Endodermal cell (in vitro differentiated cells): ENCODE results near the gene CCDC73. TPM values are rescaled to one million over a fixed set of nuclear protein-coding genes. Genes with fewer than 3 reads are reported as not detected.

Source experiments
- DNase-seq: peaks from one replicate; pipeline ENCODE4 v3.0.0-alpha.2; 2017
- H3K27ac ChIP-seq: 2 replicates; pipeline ENCODE4 v1.5.1; 2013; ENCODE audit warnings: mild to moderate bottlenecking, low read depth, low read length, moderate library complexity
- H3K27me3 ChIP-seq: 2 replicates; pipeline ENCODE4 v1.6.1; 2013; ENCODE audit warnings: mild to moderate bottlenecking, low read length, moderate library complexity; ENCODE audit not compliant: insufficient read depth, control insufficient read depth, poor library complexity, severe bottlenecking
- H3K36me3 ChIP-seq: 2 replicates; pipeline ENCODE4 v1.7.0; 2013; ENCODE audit warnings: mild to moderate bottlenecking, low read length, moderate library complexity; ENCODE audit not compliant: control insufficient read depth, insufficient read depth
- H3K4me1 ChIP-seq: one replicate; pipeline ENCODE4 v1.7.0; 2013; ENCODE audit warnings: low read length; ENCODE audit not compliant: control insufficient read depth, insufficient read depth
- H3K4me3 ChIP-seq: 2 replicates; pipeline ENCODE4 v1.5.1; 2013; ENCODE audit warnings: mild to moderate bottlenecking, low read length, moderate library complexity
- H3K9ac ChIP-seq: 2 replicates; pipeline ENCODE4 v1.6.1; 2013; ENCODE audit warnings: mild to moderate bottlenecking, low read length, moderate library complexity; ENCODE audit not compliant: poor library complexity, severe bottlenecking; ENCODE audit errors: extremely low read depth
- H3K9me3 ChIP-seq: 2 replicates; pipeline ENCODE4 v1.6.1; 2013; ENCODE audit warnings: mild to moderate bottlenecking, low read length, moderate library complexity; ENCODE audit not compliant: control insufficient read depth
- H3K27ac Mint-ChIP-seq: 2 replicates; pipeline ENCODE4 v1.8.0; 2020; ENCODE audit warnings: mixed read lengths
- H3K27me3 Mint-ChIP-seq: 2 replicates; pipeline ENCODE4 v1.8.0; 2021; ENCODE audit warnings: mild to moderate bottlenecking, mixed read lengths; ENCODE audit not compliant: insufficient read depth
- H3K36me3 Mint-ChIP-seq: 2 replicates; pipeline ENCODE4 v1.8.0; 2020; ENCODE audit warnings: low read depth, mixed read lengths
- H3K4me1 Mint-ChIP-seq: 2 replicates; pipeline ENCODE4 v1.8.0; 2020; ENCODE audit warnings: mixed read lengths
- H3K4me3 Mint-ChIP-seq: 2 replicates; pipeline ENCODE4 v1.8.0; 2020; ENCODE audit warnings: mild to moderate bottlenecking, moderate library complexity, mixed read lengths
- H3K9me3 Mint-ChIP-seq: 2 replicates; pipeline ENCODE4 v1.8.0; 2020; ENCODE audit warnings: mild to moderate bottlenecking, mixed read lengths
- WGBS, 2 experiments: methylation state at CpG; one replicate each; pipeline versions ENCODE4 v1.1.5 to v1.1.7; 2013; ENCODE audit warnings: missing lambda C conversion rate in 2 of 2, mixed read lengths in 1 of 2; ENCODE audit not compliant: insufficient coverage in 1 of 2, insufficient read length in 1 of 2; 5-methylcytosine and 5-hydroxymethylcytosine counted together
- total RNA-seq, 2 donors: library from RNA; stranded (reverse); fragmentation: NEBNext Ultra II Directional in 1 of 2; extraction: Animal tissue kit (Norgen Biotek cat#: 25700) in 1 of 2; gene quantifications; 2 replicates in 1 of 2; 3 replicates in 1 of 2; pipeline ENCODE4 v1.2.1, GENCODE V29; 2021
- TF ChIP-seq, protein P1 (sequence below): fragments of 200-600 bp; sonication (generic); conservative IDR thresholded peaks from 2 replicates; pipeline ENCODE4 v1.5.0; 2021; ENCODE audit warnings: antibody characterized with exemption, mild to moderate bottlenecking

The CCDC73 gene
- total RNA-seq, 2 donors from 2014 or later, result not detected

DNA sequence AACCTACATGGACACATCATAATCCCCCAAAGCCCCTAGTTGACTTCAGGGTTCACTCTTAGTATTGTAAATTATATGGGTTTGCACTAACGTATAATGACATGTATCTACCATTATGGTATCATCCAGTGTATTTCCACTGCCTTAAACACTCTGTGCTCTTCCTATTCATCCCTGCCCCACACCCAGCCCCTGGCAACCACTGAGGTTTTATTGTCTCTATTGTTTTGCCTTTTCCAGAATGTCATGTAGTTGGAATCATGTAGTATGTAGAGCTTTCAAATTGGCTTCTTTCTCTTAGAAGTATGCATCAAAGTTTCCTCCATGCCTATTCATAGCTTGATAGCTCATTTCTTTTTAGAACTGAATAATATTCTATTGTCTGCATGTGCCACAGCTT, 227.3 kb downstream of the CCDC73 start:
- Histone ChIP-seq H3K9ac (no peak overlapping the region), H3K4me3 (no peak overlapping the region), H3K27ac (no peak overlapping the region), H3K4me1 (no peaks in the 10 kb centered on the region), H3K9me3 (no peaks in the 10 kb centered on the region), H3K27me3 (no peaks in the 10 kb centered on the region), H3K36me3 (no peaks in the 10 kb centered on the region)
- H3K27ac Mint-ChIP-seq, result no peak overlapping the region
- no peak overlapping the region for H3K4me3 Mint-ChIP-seq
- WGBS, 2 experiments, result 86% methylated on average over 1 of the region's 1 CpG; no CpG with 5 or more reads in 1 of the 2 experiments
- H3K4me1 Mint-ChIP-seq, result peaks cover 7% of the 10 kb centered on the region
- no peaks in the 10 kb centered on the region for H3K36me3 Mint-ChIP-seq
- H3K27me3 Mint-ChIP-seq, result peaks cover 6% of the 10 kb centered on the region
- H3K9me3 Mint-ChIP-seq, result no peaks in the 10 kb centered on the region
- DNase-seq, result no peak
- TF ChIP-seq, protein P1, sequence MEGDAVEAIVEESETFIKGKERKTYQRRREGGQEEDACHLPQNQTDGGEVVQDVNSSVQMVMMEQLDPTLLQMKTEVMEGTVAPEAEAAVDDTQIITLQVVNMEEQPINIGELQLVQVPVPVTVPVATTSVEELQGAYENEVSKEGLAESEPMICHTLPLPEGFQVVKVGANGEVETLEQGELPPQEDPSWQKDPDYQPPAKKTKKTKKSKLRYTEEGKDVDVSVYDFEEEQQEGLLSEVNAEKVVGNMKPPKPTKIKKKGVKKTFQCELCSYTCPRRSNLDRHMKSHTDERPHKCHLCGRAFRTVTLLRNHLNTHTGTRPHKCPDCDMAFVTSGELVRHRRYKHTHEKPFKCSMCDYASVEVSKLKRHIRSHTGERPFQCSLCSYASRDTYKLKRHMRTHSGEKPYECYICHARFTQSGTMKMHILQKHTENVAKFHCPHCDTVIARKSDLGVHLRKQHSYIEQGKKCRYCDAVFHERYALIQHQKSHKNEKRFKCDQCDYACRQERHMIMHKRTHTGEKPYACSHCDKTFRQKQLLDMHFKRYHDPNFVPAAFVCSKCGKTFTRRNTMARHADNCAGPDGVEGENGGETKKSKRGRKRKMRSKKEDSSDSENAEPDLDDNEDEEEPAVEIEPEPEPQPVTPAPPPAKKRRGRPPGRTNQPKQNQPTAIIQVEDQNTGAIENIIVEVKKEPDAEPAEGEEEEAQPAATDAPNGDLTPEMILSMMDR, result no peak

- Histone ChIP-seq H3K9ac (no peak overlapping the region), H3K4me1 (no peaks in the 10 kb centered on the region), H3K27ac (no peak overlapping the region), H3K27me3 (no peaks in the 10 kb centered on the region), H3K9me3 (no peaks in the 10 kb centered on the region), H3K36me3 (no peaks in the 10 kb centered on the region), H3K4me3 (no peak overlapping the region)
- peaks cover 6% of the 10 kb centered on the region for H3K27me3 Mint-ChIP-seq
- no peak overlapping the region for H3K27ac Mint-ChIP-seq
- TF ChIP-seq, protein P1, result no peak
- H3K4me1 Mint-ChIP-seq, result peaks cover 7% of the 10 kb centered on the region
- no peak overlapping the region for H3K4me3 Mint-ChIP-seq
- 88% methylated on average over 2 of the region's 2 CpGs; no CpG with 5 or more reads in 1 of the 2 experiments for whole genome bisulfite sequencing, 2 experiments
- H3K36me3 Mint-ChIP-seq, result no peaks in the 10 kb centered on the region
- no peaks in the 10 kb centered on the region for H3K9me3 Mint-ChIP-seq
- DNase-seq, result no peak
Observed at GRCh38 chr11:32566517-32566916, 227.9 kb downstream of the CCDC73 start.

GRCh38 chr11:32563600-32563959, 230.9 kb downstream of the CCDC73 start:
- no peak for DNase-seq
- Histone ChIP-seq H3K36me3 (no peaks in the 10 kb centered on the region), H3K27ac (no peak overlapping the region), H3K4me1 (no peaks in the 10 kb centered on the region), H3K4me3 (no peak overlapping the region), H3K9ac (no peak overlapping the region), H3K27me3 (no peaks in the 10 kb centered on the region), H3K9me3 (no peaks in the 10 kb centered on the region)
- Mint-ChIP-seq H3K9me3 (no peaks in the 10 kb centered on the region), H3K27me3 (no peaks in the 10 kb centered on the region), H3K4me3 (no peak overlapping the region), H3K4me1 (no peaks in the 10 kb centered on the region), H3K27ac (no peak overlapping the region), H3K36me3 (no peaks in the 10 kb centered on the region)
- 94% methylated on average over 3 of the region's 3 CpGs for WGBS, 2 experiments
- TF ChIP-seq, protein P1, result no peak
